Upper lobe of left lung (tissue), 6 donors: ENCODE data around the gene HERC2. TPM values are rescaled to one million over a fixed set of nuclear protein-coding genes. Genes with fewer than 3 reads are reported as not detected.

Experiments used
- ATAC-seq, 2 donors: fragments of 200-7000 bp; cut with Tn5 transposase; one replicate each; pipeline ENCODE4 v1.9.1; 2022; ENCODE audit warnings: mild to moderate bottlenecking in 2 of 2, moderate library complexity in 2 of 2; ENCODE audit not compliant: low FRiP score in 2 of 2
- DNase-seq, 2 donors: peaks; one replicate each; pipeline ENCODE4 v3.0.0-alpha.2; 2019 to 2020
- H3K27ac ChIP-seq, 4 donors: fragments of 200-600 bp; sonication (generic); one replicate each; pipeline ENCODE4 v1.5.1; 2016 to 2019
- H3K27me3 ChIP-seq, 4 donors: fragments of 200-600 bp; sonication (generic); one replicate each; pipeline ENCODE4 v1.5.1; 2017 to 2019
- H3K36me3 ChIP-seq, 4 donors: fragments of 200-600 bp; sonication (generic); one replicate each; pipeline ENCODE4 v1.5.1; 2016 to 2019
- H3K4me1 ChIP-seq, 4 donors: fragments of 200-600 bp; sonication (generic); one replicate each; pipeline ENCODE4 v1.5.1; 2018 to 2019
- H3K4me3 ChIP-seq, 4 donors: fragments of 200-600 bp; sonication (generic); one replicate each; pipeline ENCODE4 v1.5.1; 2017 to 2019; ENCODE audit warnings: mild to moderate bottlenecking in 2 of 4, moderate library complexity in 1 of 4
- H3K9me3 ChIP-seq, 4 donors: fragments of 200-600 bp; sonication (generic); one replicate each; pipeline ENCODE4 v1.5.1; 2018 to 2019
- CTCF ChIP-seq, 6 experiments: fragments of 450-650 bp in 4 of 6; fragments of 200-600 bp in 2 of 6; sonication (generic) in 2 of 6; IDR thresholded peaks; one replicate each; pipeline ENCODE4 v1.5.1; 2016 to 2019; ENCODE audit warnings: antibody characterized with exemption in 6 of 6
- EP300 ChIP-seq, 4 donors: sonication (generic); formaldehyde crosslinking; IDR thresholded peaks; one replicate each; pipeline ENCODE4 v1.5.1; 2017; ENCODE audit warnings: antibody characterized with exemption in 4 of 4, control low read depth in 2 of 4
- POLR2A ChIP-seq, 4 donors: fragments of 450-650 bp; IDR thresholded peaks; one replicate each; pipeline ENCODE4 v1.5.1; 2016 to 2017; ENCODE audit warnings: antibody characterized with exemption in 4 of 4, mild to moderate bottlenecking in 2 of 4
- POLR2AphosphoS5 ChIP-seq, 2 donors: sonication (generic); formaldehyde crosslinking; IDR thresholded peaks; one replicate each; pipeline ENCODE4 v1.5.1; 2017; ENCODE audit warnings: antibody characterized with exemption in 2 of 2
- WGBS, 2 donors: methylation state at CpG; one replicate each; pipeline ENCODE4 v1.1.5; 2017 to 2018; 5-methylcytosine and 5-hydroxymethylcytosine counted together
- total RNA-seq, 6 donors: library from RNA; depleted of rRNA in 4 of 6; stranded (reverse); fragments of >200 nt in 4 of 6; gene quantifications; one replicate each; pipeline versions ENCODE4 v1.1.0 to v1.2.1, GENCODE V29; 2016 to 2021
- donor health status: DM: no; HTN: no; CAD: no; lungs with moderate emphysema.
- donor health status: DM: no; HTN: yes; CAD: no; lungs with severe emphysema.

HERC2 gene
- total RNA-seq, 6 donors from 2014 or later: 48.6 to 113 (median 53.4) TPM

- peaks cover 0 to 22% (median 17%) of the 10 kb centered on the region in 4 donors for H3K27me3 ChIP-seq
- peak; percentile 79 to 94 for DNase-seq
- H3K36me3 ChIP-seq: no peaks in the 10 kb centered on the region
- TF ChIP-seq POLR2A (IDR thresholded peaks at IDR 0.05) (no peak), CTCF (IDR thresholded peaks at IDR 0.05) (peak in 1 of 6 experiments; percentile 26)
- peak within 1 kb of the TSS; percentile 68 to 77 (median 74) for H3K27ac ChIP-seq
- no peaks in the 10 kb centered on the region for H3K9me3 ChIP-seq
- H3K4me3 ChIP-seq: peak within 1 kb of the TSS in 3 of 4 donors; percentile 27 to 36 (median 35)
- 9 to 10% methylated on average over 3 to 25 of the region's 52 CpGs for WGBS, 2 donors
- H3K4me1 ChIP-seq: peaks cover 43 to 54% (median 45%) of the 10 kb centered on the region in 4 donors
- peak; percentile 20 to 63 for ATAC-seq
Observed at GRCh38 chr15:28098766-28099554, 223.0 kb downstream of the HERC2 start, which contains the start of gene OCA2. TSS of gene OCA2 (minus strand) at chr15:28099315. CDS start at chr15:28081874, 17,441 bp downstream.

GRCh38 chr15:28098360-28098765 is 223.6 kb downstream of the HERC2 start:
- WGBS, 2 donors: 59 to 77% methylated on average over 8 to 11 of the region's 11 CpGs
- H3K27me3 ChIP-seq: peaks cover 0 to 22% (median 17%) of the 10 kb centered on the region in 4 donors

GRCh38 chr15:28097656-28098359 is 224.2 kb downstream of the HERC2 start:
- peaks cover 0 to 22% (median 17%) of the 10 kb centered on the region in 4 donors for H3K27me3 ChIP-seq
- no peak for TF ChIP-seq POLR2AphosphoS5 (IDR thresholded peaks at IDR 0.05)
- TF ChIP-seq POLR2A (IDR thresholded peaks at IDR 0.05): no peak
- no peak for TF ChIP-seq CTCF (IDR thresholded peaks at IDR 0.05)
- TF ChIP-seq EP300 (IDR thresholded peaks at IDR 0.05): no peak
- no peak overlapping the region for H3K27ac ChIP-seq
- 82 to 85% methylated on average over 5 of the region's 5 CpGs for WGBS, 2 donors
- H3K36me3 ChIP-seq: no peaks in the 10 kb centered on the region
- no peak for DNase-seq
- H3K4me3 ChIP-seq: no peak overlapping the region
- no peaks in the 10 kb centered on the region for H3K9me3 ChIP-seq
- no peak for ATAC-seq
- peaks cover 43 to 56% (median 45%) of the 10 kb centered on the region in 4 donors for H3K4me1 ChIP-seq

More at GRCh38 chr15:28098360-28098765, 223.6 kb downstream of the HERC2 start:
- H3K27ac ChIP-seq: no peak overlapping the region
- ATAC-seq (no peak), DNase-seq (peak in 1 of 2 donors; percentile 67)
- TF ChIP-seq POLR2AphosphoS5 (IDR thresholded peaks at IDR 0.05) (no peak), POLR2A (IDR thresholded peaks at IDR 0.05) (no peak), CTCF (IDR thresholded peaks at IDR 0.05) (no peak), EP300 (IDR thresholded peaks at IDR 0.05) (no peak)
- no peaks in the 10 kb centered on the region for H3K9me3 ChIP-seq
- H3K36me3 ChIP-seq: no peaks in the 10 kb centered on the region
- no peak overlapping the region for H3K4me3 ChIP-seq
- peaks cover 43 to 56% (median 45%) of the 10 kb centered on the region in 4 donors for H3K4me1 ChIP-seq

- Histone ChIP-seq H3K36me3 (no peaks in the 10 kb centered on the region), H3K9me3 (peaks cover 0 to 2% (median under 1%) of the 10 kb centered on the region in 4 donors), H3K4me3 (peak overlapping the region; percentile 37 to 54 (median 46)), H3K27ac (peak overlapping the region; percentile 51 to 65 (median 54)), H3K4me1 (peaks cover 43 to 56% (median 45%) of the 10 kb centered on the region in 4 donors), H3K27me3 (peaks cover 0 to 22% (median 17%) of the 10 kb centered on the region in 4 donors)
- TF ChIP-seq POLR2AphosphoS5 (IDR thresholded peaks at IDR 0.05) (no peak), CTCF (IDR thresholded peaks at IDR 0.05) (no peak), POLR2A (IDR thresholded peaks at IDR 0.05) (no peak), EP300 (IDR thresholded peaks at IDR 0.05) (no peak)
- no peak for ATAC-seq
- WGBS, 2 donors: 5 to 20% methylated on average over 7 to 63 of the region's 72 CpGs
- peak in 1 of 2 donors; percentile 88 for DNase-seq
Observed at GRCh38 chr15:28096670-28097431, 225.1 kb downstream of the HERC2 start.
